Prostate gland (tissue), 2 donors: ENCODE data around the gene ANKRD44.

Experiments
- CTCF ChIP-seq, 4 experiments: fragments of 200-600 bp in 2 of 4; fragments of 450-650 bp in 2 of 4; sonication (generic) in 2 of 4; IDR thresholded peaks; 1 replicate in 3 of 4; 2 replicates in 1 of 4; pipeline ENCODE4 v1.5.1; 2016 to 2019; ENCODE audit warnings: antibody characterized with exemption in 4 of 4, mild to moderate bottlenecking in 2 of 4, moderate library complexity in 2 of 4
- POLR2A ChIP-seq: fragments of 450-650 bp; IDR thresholded peaks from one replicate; pipeline ENCODE4 v1.6.1; 2016; ENCODE audit warnings: antibody characterized with exemption, mild to moderate bottlenecking
- POLR2AphosphoS5 ChIP-seq: sonication (generic); formaldehyde crosslinking; IDR thresholded peaks from one replicate; pipeline ENCODE4 v1.6.1; 2017; ENCODE audit warnings: antibody characterized with exemption

GRCh38 chr2:197332641-197333040, 22.1 kb upstream of the ANKRD44 start:
- TF ChIP-seq CTCF (IDR thresholded peaks at IDR 0.05) (no peak), POLR2A (no peak), POLR2AphosphoS5 (no peak)
